HEK293 (cell line): ENCODE data around the gene KIAA0319L.

Source experiments
- CTCF ChIA-PET: fragments of 350-600 bp; formaldehyde crosslinking; extraction: SDS; loops from one replicate; lab custom pipeline; 2021; ENCODE audit warnings: antibody characterized with exemption; lab: Yijun Ruan, JAX
- POLR2A ChIA-PET: fragments of 300-600 bp; formaldehyde crosslinking; extraction: SDS; loops from one replicate; lab custom pipeline; 2020; ENCODE audit warnings: antibody characterized with exemption, inconsistent platforms; lab: Yijun Ruan, JAX
- H3K27ac ChIP-seq: fragments of 200-500 bp; sonication (Bioruptor generic); 2 replicates; pipeline ENCODE4 v1.5.1; 2014; ENCODE audit warnings: low read depth, low read length, control low read depth, inconsistent platforms; ENCODE audit errors: extremely low read depth
- H3K36me3 ChIP-seq, 2 experiments: fragments of 200-500 bp in 1 of 2; sonication (Bioruptor generic) in 1 of 2; 1 replicate in 1 of 2; 2 replicates in 1 of 2; pipeline ENCODE4 v1.5.1; 2014 to 2017; ENCODE audit warnings: inconsistent platforms in 2 of 2, low read length in 2 of 2; ENCODE audit not compliant: control insufficient read depth in 2 of 2, insufficient read depth in 1 of 2
- H3K4me1 ChIP-seq: fragments of 200-500 bp; sonication (Bioruptor generic); 2 replicates; pipeline ENCODE4 v1.5.1; 2014; ENCODE audit warnings: mild to moderate bottlenecking, low read length, inconsistent platforms; ENCODE audit not compliant: control insufficient read depth, insufficient read depth
- H3K4me3 ChIP-seq: 2 replicates; pipeline ENCODE4 v1.5.1; 2011; ENCODE audit warnings: low read depth, mild to moderate bottlenecking, control low read depth, low read length, moderate library complexity
- H3K9me3 ChIP-seq: fragments of 200-500 bp; sonication (Bioruptor generic); 2 replicates; pipeline ENCODE4 v1.5.1; 2014; ENCODE audit warnings: low read depth, low read length, inconsistent platforms; ENCODE audit not compliant: control insufficient read depth, insufficient read depth
- EGR2 ChIP-seq: fragments of 450-650 bp; formaldehyde crosslinking; IDR thresholded peaks from 2 replicates; pipeline ENCODE4 v1.5.1; 2016; ENCODE audit warnings: low read depth, missing biosample characterization, missing genetic modification characterization
- GLI2 ChIP-seq: fragments of 450-650 bp; formaldehyde crosslinking; IDR thresholded peaks from 2 replicates; pipeline ENCODE4; 2017; ENCODE audit warnings: missing biosample characterization, missing genetic modification characterization, low read depth, borderline replicate concordance
- GLI4 ChIP-seq: fragments of 450-650 bp; formaldehyde crosslinking; IDR thresholded peaks from 2 replicates; pipeline ENCODE4 v1.5.1; 2016; ENCODE audit warnings: missing biosample characterization, missing genetic modification characterization
- GLIS1 ChIP-seq: fragments of 450-650 bp; formaldehyde crosslinking; IDR thresholded peaks from 2 replicates; pipeline ENCODE4 v1.5.1; 2016; ENCODE audit warnings: missing biosample characterization, missing genetic modification characterization
- GLIS2 ChIP-seq: fragments of 450-650 bp; formaldehyde crosslinking; IDR thresholded peaks from 2 replicates; pipeline ENCODE4 v1.5.1; 2016; ENCODE audit warnings: missing biosample characterization, missing genetic modification characterization
- IKZF3 ChIP-seq: fragments of 450-650 bp; IDR thresholded peaks from 2 replicates; pipeline ENCODE4 v1.5.0; 2018; ENCODE audit warnings: missing biosample characterization, mild to moderate bottlenecking, missing genetic modification characterization, moderate library complexity
- KLF10 ChIP-seq: fragments of 450-650 bp; IDR thresholded peaks from 2 replicates; pipeline ENCODE4 v1.5.1; 2018; ENCODE audit warnings: missing biosample characterization, mild to moderate bottlenecking, missing genetic modification characterization
- KLF17 ChIP-seq: fragments of 450-650 bp; formaldehyde crosslinking; IDR thresholded peaks from 2 replicates; pipeline ENCODE4 v1.5.1; 2016; ENCODE audit warnings: missing biosample characterization, missing genetic modification characterization
- PRDM1 ChIP-seq: fragments of 450-650 bp; formaldehyde crosslinking; IDR thresholded peaks from 2 replicates; pipeline ENCODE4; 2016; ENCODE audit warnings: missing biosample characterization, missing genetic modification characterization
- SCRT2 ChIP-seq: fragments of 450-650 bp; formaldehyde crosslinking; IDR thresholded peaks from 2 replicates; pipeline ENCODE4 v1.5.1; 2016; ENCODE audit warnings: missing biosample characterization, missing genetic modification characterization
- SP2 ChIP-seq: fragments of 450-650 bp; formaldehyde crosslinking; IDR thresholded peaks from 2 replicates; pipeline ENCODE4 v1.5.1; 2016; ENCODE audit warnings: missing biosample characterization, missing genetic modification characterization
- SP7 ChIP-seq: fragments of 450-650 bp; formaldehyde crosslinking; IDR thresholded peaks from 2 replicates; pipeline ENCODE4 v1.5.1; 2016; ENCODE audit warnings: missing biosample characterization, missing genetic modification characterization
- ZBTB48 ChIP-seq: fragments of 450-650 bp; formaldehyde crosslinking; IDR thresholded peaks from 2 replicates; pipeline ENCODE4 v1.5.1; 2016; ENCODE audit warnings: missing biosample characterization, missing genetic modification characterization
- ZFHX2 ChIP-seq: fragments of 450-650 bp; formaldehyde crosslinking; conservative IDR thresholded peaks from 2 replicates; pipeline ENCODE4 v1.5.1; 2016; ENCODE audit warnings: missing biosample characterization, missing genetic modification characterization
- ZNF112 ChIP-seq: fragments of 450-650 bp; formaldehyde crosslinking; IDR thresholded peaks from 2 replicates; pipeline ENCODE4 v1.5.0; 2017; ENCODE audit warnings: missing biosample characterization, missing genetic modification characterization
- ZNF133 ChIP-seq: fragments of 450-650 bp; formaldehyde crosslinking; IDR thresholded peaks from 2 replicates; pipeline ENCODE4 v1.5.1; 2016; ENCODE audit warnings: missing biosample characterization, missing genetic modification characterization
- ZNF157 ChIP-seq: fragments of 450-650 bp; formaldehyde crosslinking; IDR thresholded peaks from 2 replicates; pipeline ENCODE4 v1.5.1; 2016; ENCODE audit warnings: missing biosample characterization, missing genetic modification characterization
- ZNF174 ChIP-seq: fragments of 450-650 bp; formaldehyde crosslinking; IDR thresholded peaks from 2 replicates; pipeline ENCODE4 v1.5.0; 2017; ENCODE audit warnings: missing biosample characterization, mild to moderate bottlenecking, missing genetic modification characterization
- ZNF2 ChIP-seq: fragments of 450-650 bp; formaldehyde crosslinking; IDR thresholded peaks from 2 replicates; pipeline ENCODE4 v1.5.1; 2016; ENCODE audit warnings: missing biosample characterization, missing genetic modification characterization
- ZNF221 ChIP-seq: fragments of 450-650 bp; formaldehyde crosslinking; IDR thresholded peaks from 2 replicates; pipeline ENCODE4 v1.5.1; 2017; ENCODE audit warnings: missing biosample characterization, missing genetic modification characterization, borderline replicate concordance
- ZNF335 ChIP-seq: fragments of 450-650 bp; formaldehyde crosslinking; conservative IDR thresholded peaks from 2 replicates; pipeline ENCODE4 v1.5.1; 2016; ENCODE audit warnings: missing biosample characterization, missing genetic modification characterization
- ZNF366 ChIP-seq: fragments of 450-650 bp; formaldehyde crosslinking; conservative IDR thresholded peaks from 2 replicates; pipeline ENCODE4 v1.5.1; 2016; ENCODE audit warnings: missing biosample characterization, missing genetic modification characterization
- ZNF548 ChIP-seq: fragments of 450-650 bp; formaldehyde crosslinking; IDR thresholded peaks from 2 replicates; pipeline ENCODE4 v1.5.1; 2016; ENCODE audit warnings: missing biosample characterization, missing genetic modification characterization
- ZNF555 ChIP-seq: fragments of 450-650 bp; formaldehyde crosslinking; conservative IDR thresholded peaks from 2 replicates; pipeline ENCODE4 v1.5.1; 2017; ENCODE audit warnings: missing biosample characterization, mild to moderate bottlenecking, missing genetic modification characterization, inconsistent platforms
- ZNF623 ChIP-seq: fragments of 450-650 bp; formaldehyde crosslinking; IDR thresholded peaks from 2 replicates; pipeline ENCODE4 v1.5.1; 2016; ENCODE audit warnings: missing biosample characterization, missing genetic modification characterization
- ZNF626 ChIP-seq: fragments of 450-650 bp; sonication (Bioruptor Pico); formaldehyde crosslinking; IDR thresholded peaks from 2 replicates; pipeline ENCODE4 v1.5.1; 2018; ENCODE audit warnings: missing biosample characterization, missing genetic modification characterization, inconsistent platforms
- ZNF776 ChIP-seq: fragments of 450-650 bp; formaldehyde crosslinking; IDR thresholded peaks from 2 replicates; pipeline ENCODE4 v1.5.0; 2017; ENCODE audit warnings: missing biosample characterization, missing genetic modification characterization, borderline replicate concordance
- ZNF785 ChIP-seq: fragments of 450-650 bp; formaldehyde crosslinking; IDR thresholded peaks from 2 replicates; pipeline ENCODE4 v1.5.1; 2016; ENCODE audit warnings: missing biosample characterization, missing genetic modification characterization
- ZSCAN23 ChIP-seq: fragments of 450-650 bp; formaldehyde crosslinking; IDR thresholded peaks from 2 replicates; pipeline ENCODE4 v1.5.1; 2016; ENCODE audit warnings: missing biosample characterization, missing genetic modification characterization
- TF ChIP-seq, protein P1 (sequence below): fragments of 450-650 bp; IDR thresholded peaks from 2 replicates; pipeline ENCODE4 v1.5.1; 2018; ENCODE audit warnings: missing biosample characterization, mild to moderate bottlenecking, missing genetic modification characterization

The KIAA0319L gene

GRCh38 chr1:35555601-35556477 is 1.4 kb downstream of the KIAA0319L start (continued):
- TF ChIP-seq ZNF555 (tag by site-specific recombination) = no peak
- TF ChIP-seq ZFHX2 (tag by site-specific recombination) = 0 out of 2 replicates have a peak, but pooled peaks have one; percentile 21
- no peak for TF ChIP-seq ZNF112 (tag by site-specific recombination)
- peak; percentile 96 for TF ChIP-seq SP7 (tag by site-specific recombination)
- TF ChIP-seq SCRT2 = peak; percentile 66
- TF ChIP-seq GLIS2 (tag by site-specific recombination) = no peak
- no peak for TF ChIP-seq ZNF623 (tag by site-specific recombination)
- peak; percentile 12; the same call in 1 of the 2 replicates for TF ChIP-seq PRDM1 (tag by site-specific recombination)
- TF ChIP-seq KLF17 (tag by site-specific recombination) = no peak

GRCh38 chr1:35555212-35555584 is 2.0 kb downstream of the KIAA0319L start:
- H3K4me3 ChIP-seq = no peak overlapping the region
- CTCF ChIA-PET = interaction anchor here (1.7 to 2.6 kb wide), 2 partner anchors 13 to 172 kb away, joined by 10 read pairs; no protein-coding TSS in a partner anchor
- peaks cover 24 to 44% of the 10 kb centered on the region in 2 experiments; a peak in 2 of 3 replicates for H3K36me3 ChIP-seq
- H3K27ac ChIP-seq = no peak overlapping the region
- no peak for TF ChIP-seq ZNF174 (tag by site-specific recombination)
- TF ChIP-seq ZBTB48 (tag by site-specific recombination) = no peak
- no peak for TF ChIP-seq ZNF785
- no peak for TF ChIP-seq ZNF221 (tag by site-specific recombination)
- TF ChIP-seq IKZF3 (tag by site-specific recombination) = no peak
- TF ChIP-seq ZNF623 (tag by site-specific recombination) = no peak
- no peak for TF ChIP-seq ZNF626
- no peak for TF ChIP-seq ZNF776 (tag by site-specific recombination)
- TF ChIP-seq GLIS1 (tag by site-specific recombination) = no peak
- no peak for TF ChIP-seq GLI2 (tag by site-specific recombination)
- TF ChIP-seq EGR2 (tag by site-specific recombination) = no peak
- TF ChIP-seq ZNF133 (tag by site-specific recombination) = no peak
- POLR2A ChIA-PET = no interaction called here
- H3K4me1 ChIP-seq = peaks cover 27% of the 10 kb centered on the region
- H3K9me3 ChIP-seq = no peaks in the 10 kb centered on the region

DNA sequence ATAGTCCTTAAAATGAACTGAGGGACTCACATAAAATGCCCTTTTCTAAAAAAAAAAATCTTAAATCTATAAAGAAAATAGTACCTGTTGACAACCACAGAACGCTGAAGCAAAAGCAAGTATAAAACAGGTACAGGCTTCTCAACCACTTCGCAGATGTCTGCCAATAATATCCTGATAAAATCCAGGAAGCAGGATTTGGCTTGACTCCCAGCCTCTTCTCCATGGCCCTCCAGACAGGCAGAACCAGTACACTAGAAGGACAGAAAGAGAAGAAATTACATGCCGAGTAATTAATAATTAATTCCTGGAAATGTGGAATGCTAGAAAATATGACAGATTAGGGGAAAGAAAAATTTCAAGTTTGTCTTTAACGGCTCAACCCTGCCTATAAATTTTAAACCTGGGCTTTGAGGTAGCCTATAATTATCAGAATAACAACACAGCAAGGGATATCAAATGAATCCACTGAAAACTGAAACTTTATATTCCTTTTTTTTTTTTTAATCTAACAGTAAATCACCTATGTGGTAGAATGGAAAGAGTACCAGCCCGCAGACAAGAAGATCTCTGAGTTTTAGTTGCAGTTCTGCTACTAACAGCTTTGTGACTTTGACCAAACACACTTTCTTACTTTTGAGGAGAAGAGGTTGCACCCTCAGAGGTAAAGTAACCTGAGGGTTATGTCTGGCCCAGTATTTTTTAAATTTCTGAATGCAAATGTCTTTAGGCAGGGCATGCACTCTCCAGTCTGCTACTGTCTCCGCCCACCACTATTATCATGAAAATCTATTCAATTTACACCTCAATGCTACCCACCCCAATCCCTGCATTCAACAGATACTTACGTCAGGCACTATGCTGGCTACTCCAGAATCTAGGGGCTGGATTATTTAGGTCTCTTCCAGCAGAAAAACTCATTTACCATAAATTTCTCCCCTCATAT is 2.7 kb downstream of the KIAA0319L start:
- peaks cover 27% of the 10 kb centered on the region for H3K4me1 ChIP-seq
- peaks cover 24 to 44% of the 10 kb centered on the region in 2 experiments; a peak in 2 of 3 replicates for H3K36me3 ChIP-seq
- ChIA-PET POLR2A (no interaction called here), CTCF (no interaction called here)
- H3K9me3 ChIP-seq = no peaks in the 10 kb centered on the region
- no peak overlapping the region for H3K4me3 ChIP-seq
- H3K27ac ChIP-seq = no peak overlapping the region
- TF ChIP-seq ZNF548 (tag by site-specific recombination) (no peak), KLF10 (tag by site-specific recombination) (no peak), GLI4 (tag by site-specific recombination) (no peak), ZNF776 (tag by site-specific recombination) (no peak), ZSCAN23 (tag by site-specific recombination) (no peak), ZNF335 (tag by site-specific recombination) (no peak; the same call in 1 of the 2 replicates), SP2 (no peak), ZNF2 (tag by site-specific recombination) (no peak), ZNF157 (tag by site-specific recombination) (no peak), ZNF366 (tag by site-specific recombination) (no peak; the same call in 1 of the 2 replicates)
- TF ChIP-seq, protein P1, sequence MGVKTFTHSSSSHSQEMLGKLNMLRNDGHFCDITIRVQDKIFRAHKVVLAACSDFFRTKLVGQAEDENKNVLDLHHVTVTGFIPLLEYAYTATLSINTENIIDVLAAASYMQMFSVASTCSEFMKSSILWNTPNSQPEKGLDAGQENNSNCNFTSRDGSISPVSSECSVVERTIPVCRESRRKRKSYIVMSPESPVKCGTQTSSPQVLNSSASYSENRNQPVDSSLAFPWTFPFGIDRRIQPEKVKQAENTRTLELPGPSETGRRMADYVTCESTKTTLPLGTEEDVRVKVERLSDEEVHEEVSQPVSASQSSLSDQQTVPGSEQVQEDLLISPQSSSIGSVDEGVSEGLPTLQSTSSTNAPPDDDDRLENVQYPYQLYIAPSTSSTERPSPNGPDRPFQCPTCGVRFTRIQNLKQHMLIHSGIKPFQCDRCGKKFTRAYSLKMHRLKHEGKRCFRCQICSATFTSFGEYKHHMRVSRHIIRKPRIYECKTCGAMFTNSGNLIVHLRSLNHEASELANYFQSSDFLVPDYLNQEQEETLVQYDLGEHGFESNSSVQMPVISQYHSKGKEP = no peak
